Hematopoietic multipotent progenitor cell treated with erythropoietin and hydrocortisone succinate and interleukin-3 and kit ligand, for 17 days (in vitro differentiated cells): Measurements from ENCODE around the gene PTPN23.
"Not testable (repeated sequence)": the region's sequence is repeated elsewhere in the genome, so short reads cannot be mapped to it uniquely, and the experiment has no call there.

Experiments used
- DNase-seq: peaks from one replicate; pipeline ENCODE4 v3.0.0-alpha.2; 2015; ENCODE audit warnings: low spot score

PTPN23 gene

GRCh38 chr3:47370020-47370419 is 10.8 kb upstream of the PTPN23 start:
- not testable (repeated sequence) for DNase-seq

GRCh38 chr3:47370887-47371697 is 9.7 kb upstream of the PTPN23 start:
- DNase-seq: no peak

- no peak for DNase-seq
Measured at GRCh38 chr3:47374587-47374986, 6.2 kb upstream of the PTPN23 start.

GRCh38 chr3:47376393-47376792 is 4.4 kb upstream of the PTPN23 start:
- no peak for DNase-seq

- no peak for DNase-seq
Measured at GRCh38 chr3:47377186-47377585, 3.6 kb upstream of the PTPN23 start.

GRCh38 chr3:47378869-47379268 is 2.0 kb upstream of the PTPN23 start:
- DNase-seq: no peak

GRCh38 chr3:47379411-47379899 is 1.4 kb upstream of the PTPN23 start:
- no peak for DNase-seq

GRCh38 chr3:47380026-47380600 is 708 bp upstream of the PTPN23 start:
- no peak for DNase-seq

- peak; percentile 80 for DNase-seq
Measured at GRCh38 chr3:47381317-47382157, 716 bp downstream of the PTPN23 start.

GRCh38 chr3:47384425-47384824 is 3.6 kb downstream of the PTPN23 start:
- no peak for DNase-seq

GRCh38 chr3:47385007-47385406 is 4.2 kb downstream of the PTPN23 start:
- DNase-seq: no peak

GRCh38 chr3:47385796-47386195 is 5.0 kb downstream of the PTPN23 start:
- DNase-seq: no peak

- DNase-seq: no peak
Measured at GRCh38 chr3:47392933-47393332, 12.1 kb downstream of the PTPN23 start.

GRCh38 chr3:47394140-47394870 is 13.5 kb downstream of the PTPN23 start:
- DNase-seq: no peak

GRCh38 chr3:47394881-47395280 is 14.1 kb downstream of the PTPN23 start:
- DNase-seq: no peak

- no peak for DNase-seq
Measured at GRCh38 chr3:47398228-47398627, 17.4 kb downstream of the PTPN23 start.

- DNase-seq: no peak
Measured at GRCh38 chr3:47399016-47399415, 18.2 kb downstream of the PTPN23 start.

GRCh38 chr3:47399531-47400270 is 18.9 kb downstream of the PTPN23 start:
- no peak for DNase-seq

GRCh38 chr3:47404431-47404876 is 23.6 kb downstream of the PTPN23 start:
- DNase-seq: no peak

GRCh38 chr3:47404955-47405790 is 24.4 kb downstream of the PTPN23 start:
- peak; percentile 13 for DNase-seq
